NCI-H1417 treated with DMSO at 0.1 percent for 48 hours (cell line): ENCODE results near the gene KHNYN.
"Not testable (repeated sequence)": the region's sequence is repeated elsewhere in the genome, so short reads cannot be mapped to it uniquely, and the experiment has no call there.

Experiments used
- DNase-seq: peaks from one replicate; lab custom pipeline; 2025; lab: John Stamatoyannopoulos, UW

KHNYN gene

DNA sequence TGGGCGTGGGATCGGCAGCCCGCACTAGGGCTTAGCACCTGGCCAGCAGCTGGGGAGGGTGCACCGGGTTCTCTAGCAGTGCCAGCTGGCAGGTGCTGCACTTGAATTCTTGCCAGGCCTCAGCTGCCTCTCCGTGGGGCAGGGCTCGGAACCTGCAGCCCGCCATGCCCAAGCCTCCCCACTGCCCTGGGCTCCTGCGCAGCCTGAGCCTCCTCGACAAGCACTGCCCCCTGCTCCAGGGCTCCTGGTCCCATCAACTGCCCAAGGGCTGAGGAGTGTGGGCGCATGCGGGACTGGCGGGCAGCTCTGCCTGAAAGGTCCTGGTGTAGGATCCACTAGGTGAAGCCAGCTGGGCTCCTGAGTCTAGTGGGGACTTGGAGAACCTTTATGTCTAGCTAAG, 43.5 kb downstream of the KHNYN start:
- no peak for DNase-seq

DNA sequence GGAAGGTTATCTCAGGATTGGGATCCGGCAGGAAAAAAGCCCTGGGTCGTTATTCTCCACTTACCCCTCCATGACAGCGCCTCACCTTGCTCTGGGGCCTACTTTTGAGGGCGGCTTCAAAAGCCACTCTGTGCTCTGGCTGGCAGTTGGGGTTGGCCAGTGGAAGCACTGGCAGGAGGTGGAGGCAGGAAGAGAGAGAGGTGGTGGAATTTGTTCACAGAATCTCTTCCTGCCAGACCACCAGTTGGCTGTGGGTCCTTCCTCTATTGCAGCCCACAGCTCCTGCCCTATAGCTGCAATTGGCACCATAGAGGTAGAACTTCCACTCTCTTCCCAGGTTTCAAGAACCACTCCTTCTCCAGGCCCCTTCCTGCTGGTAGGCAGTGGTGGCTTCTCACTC, 45.5 kb downstream of the KHNYN start:
- no peak for DNase-seq

GRCh38 chr14:24479999-24480398, 50.2 kb downstream of the KHNYN start:
- DNase-seq: not testable (repeated sequence)

DNA sequence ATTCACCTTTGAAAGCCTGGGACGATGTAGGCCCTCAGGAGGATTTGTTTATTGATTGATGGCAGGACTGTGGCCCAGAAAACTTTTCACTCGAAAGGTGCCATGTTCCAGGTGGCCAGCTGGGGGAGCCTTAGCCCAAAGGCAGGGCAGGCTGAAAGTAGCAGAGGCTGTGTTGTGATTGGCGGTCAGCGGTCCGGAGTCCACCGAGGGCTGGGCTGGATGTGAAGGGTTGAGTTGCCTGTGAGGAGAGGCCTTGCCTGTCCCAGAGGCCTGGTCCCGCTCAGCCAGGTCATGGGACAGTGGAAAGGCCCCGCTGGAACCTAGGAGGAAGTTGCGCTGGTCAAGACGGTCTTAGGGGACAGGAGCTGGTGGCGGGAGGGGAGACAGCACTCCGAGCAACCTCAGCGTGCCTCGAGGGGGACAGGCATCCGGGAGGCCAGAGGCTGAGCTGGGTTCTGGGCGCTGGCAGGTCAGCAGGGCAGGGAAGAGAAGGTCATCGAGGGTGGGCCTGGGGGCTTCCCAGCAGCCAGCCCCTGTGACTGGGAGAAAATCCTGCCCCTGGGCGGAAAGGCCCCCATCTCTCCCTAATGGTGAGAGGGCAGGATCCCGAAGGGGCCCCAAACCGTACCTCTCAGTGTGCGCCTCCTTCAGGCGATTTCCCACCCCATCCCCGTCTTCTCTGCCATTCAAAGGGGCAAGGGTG, 52.0 kb downstream of the KHNYN start:
- DNase-seq: no peak

- not testable (repeated sequence) for DNase-seq
These were observed 53.0 kb downstream of the KHNYN start for GRCh38 chr14:24482699-24483303.

DNA sequence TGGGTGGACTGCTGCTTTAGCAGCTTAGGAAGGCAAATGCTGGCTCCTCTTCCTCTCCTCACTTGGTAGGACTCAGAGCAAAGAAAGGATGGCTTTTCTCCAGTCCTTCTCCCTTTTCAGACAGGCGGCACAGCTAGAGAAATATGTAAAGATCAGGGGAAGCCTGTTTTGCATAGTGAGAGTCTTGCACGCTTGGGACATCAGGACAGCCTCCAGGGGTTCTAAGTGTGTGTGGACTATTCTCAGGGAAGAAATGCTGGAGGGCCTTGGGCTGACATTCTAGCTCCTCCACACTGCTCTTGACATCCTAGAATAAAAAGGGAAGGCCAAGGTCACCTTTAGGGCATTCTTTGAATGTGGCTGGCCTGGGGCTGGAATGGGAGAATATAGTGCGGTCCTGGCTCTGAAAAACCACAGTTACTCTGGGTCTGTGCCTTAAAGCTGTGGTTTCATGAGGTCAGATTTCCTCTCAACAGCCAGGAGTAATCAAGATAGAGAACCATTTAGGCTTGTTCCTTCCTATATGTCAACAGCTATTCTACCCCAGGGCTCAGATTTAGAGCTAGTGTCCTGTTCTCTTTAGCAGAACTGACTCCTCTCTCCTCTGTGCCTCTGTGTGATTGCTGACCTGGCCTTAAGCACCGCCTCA, 54.0 kb downstream of the KHNYN start:
- DNase-seq: no peak
